HG03196 (cell line): Measurements from ENCODE around the gene CLK4.

Source experiments
- ATAC-seq: cut with Tn5 transposase; IDR thresholded peaks from one replicate; pipeline ENCODE4 v1.9.1; 2021; ENCODE audit not compliant: unreplicated experiment

The CLK4 gene

GRCh38 chr5:178555005-178555404 lies 71.8 kb downstream of the CLK4 start:
- no peak for ATAC-seq

- ATAC-seq = no peak
These were observed 72.5 kb downstream of the CLK4 start for GRCh38 chr5:178554311-178554710.

DNA sequence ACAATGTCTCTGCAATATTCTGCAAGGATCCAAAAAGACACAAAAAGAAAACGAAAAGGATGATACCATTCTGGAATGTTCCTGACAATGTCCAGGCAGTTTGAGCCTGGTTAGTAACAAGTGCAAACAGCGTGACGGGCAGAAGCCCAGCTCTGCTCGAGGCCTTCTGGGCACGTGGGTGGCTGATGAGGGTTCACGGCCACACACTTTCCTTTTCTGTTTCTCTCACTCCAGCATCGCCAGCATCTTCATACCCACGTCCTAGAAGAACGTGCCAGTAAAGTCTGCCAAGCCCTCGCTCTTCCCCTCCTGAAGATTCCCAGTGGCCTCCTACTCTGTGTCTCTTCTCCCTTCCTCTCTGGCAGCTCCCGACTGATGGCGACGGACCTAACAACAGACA lies 73.3 kb downstream of the CLK4 start:
- no peak for ATAC-seq
